ENCODE results near the gene IL33. TPM values are rescaled to one million over a fixed set of nuclear protein-coding genes. Genes with fewer than 3 reads are reported as not detected.

The IL33 gene
- total RNA-seq, 1 donor from 2014 or later: not detected

GRCh38 chr9:6268826-6269397 lies 53.3 kb downstream of the IL33 start:
- Histone ChIP-seq H3K79me2 (ENCODE audit: insufficient read depth, low read length) (no peaks in the 10 kb centered on the region), H3K9me3 (ENCODE audit: insufficient read depth, low read depth, low read length) (no peaks in the 10 kb centered on the region), H3K27ac (ENCODE audit: low read depth, low read length) (no peak overlapping the region), H3K9ac (ENCODE audit: low read length) (no peak overlapping the region), H3K4me3 (ENCODE audit: insufficient read depth, low read depth, low read length) (no peak overlapping the region), H2AFZ (ENCODE audit: low read depth, low read length) (no peak overlapping the region), H3K4me1 (ENCODE audit: insufficient read depth, low read length) (no peaks in the 10 kb centered on the region), H3K27me3 (ENCODE audit: insufficient read depth, low read length) (no peaks in the 10 kb centered on the region), H3K4me2 (ENCODE audit: low read length) (no peak overlapping the region), H4K20me1 (ENCODE audit: insufficient read depth, low read length) (no peaks in the 10 kb centered on the region), H3K36me3 (ENCODE audit: insufficient read depth, low read length) (no peaks in the 10 kb centered on the region)
- Mint-ChIP-seq H3K27ac (ENCODE audit: unreplicated experiment) (no peak overlapping the region), H3K27me3 (ENCODE audit: low read depth, unreplicated experiment) (peaks cover 4% of the 10 kb centered on the region), H3K4me1 (ENCODE audit: low read depth, unreplicated experiment) (peaks cover 4% of the 10 kb centered on the region), H3K4me3 (ENCODE audit: unreplicated experiment) (no peak overlapping the region), H3K36me3 (ENCODE audit: low read depth, unreplicated experiment) (no peaks in the 10 kb centered on the region), H3K9me3 (ENCODE audit: unreplicated experiment) (peaks cover 7% of the 10 kb centered on the region)
- no peak for FAIRE-seq
- TF ChIP-seq EZH2 (IDR thresholded peaks at IDR 0.05; ENCODE audit: insufficient read depth, low read length): no peak
- no peak for DNase-seq (ENCODE audit: low read depth)

GRCh38 chr9:6270896-6271295 lies 55.3 kb downstream of the IL33 start:
- no peaks in the 10 kb centered on the region for H3K79me2 ChIP-seq (ENCODE audit: insufficient read depth, low read length)
- H3K27ac Mint-ChIP-seq (ENCODE audit: unreplicated experiment): no peak overlapping the region
- H3K9me3 ChIP-seq (ENCODE audit: insufficient read depth, low read depth, low read length): no peaks in the 10 kb centered on the region
- no peak overlapping the region for H3K4me3 Mint-ChIP-seq (ENCODE audit: unreplicated experiment)
- H3K9ac ChIP-seq (ENCODE audit: low read length): no peak overlapping the region
- H3K4me1 ChIP-seq (ENCODE audit: insufficient read depth, low read length): no peaks in the 10 kb centered on the region
- peaks cover 7% of the 10 kb centered on the region for H3K9me3 Mint-ChIP-seq (ENCODE audit: unreplicated experiment)
- DNase-seq (ENCODE audit: low read depth): no peak
- FAIRE-seq: no peak
- no peak overlapping the region for H3K4me2 ChIP-seq (ENCODE audit: low read length)
- peaks cover 4% of the 10 kb centered on the region for H3K4me1 Mint-ChIP-seq (ENCODE audit: low read depth, unreplicated experiment)
- no peaks in the 10 kb centered on the region for H3K36me3 ChIP-seq (ENCODE audit: insufficient read depth, low read length)
- no peaks in the 10 kb centered on the region for H3K36me3 Mint-ChIP-seq (ENCODE audit: low read depth, unreplicated experiment)
- H3K27ac ChIP-seq (ENCODE audit: low read depth, low read length): no peak overlapping the region
- H2AFZ ChIP-seq (ENCODE audit: low read depth, low read length): no peak overlapping the region
- no peaks in the 10 kb centered on the region for H3K27me3 ChIP-seq (ENCODE audit: insufficient read depth, low read length)
- peaks cover 4% of the 10 kb centered on the region for H3K27me3 Mint-ChIP-seq (ENCODE audit: low read depth, unreplicated experiment)
- no peaks in the 10 kb centered on the region for H4K20me1 ChIP-seq (ENCODE audit: insufficient read depth, low read length)
- H3K4me3 ChIP-seq (ENCODE audit: insufficient read depth, low read depth, low read length): no peak overlapping the region
- TF ChIP-seq CTCF (IDR thresholded peaks at IDR 0.05; ENCODE audit: insufficient read depth, low read depth, low read length): no peak
- TF ChIP-seq EZH2 (IDR thresholded peaks at IDR 0.05; ENCODE audit: insufficient read depth, low read length): no peak

- Mint-ChIP-seq H3K9me3 (ENCODE audit: unreplicated experiment) (peaks cover 5% of the 10 kb centered on the region), H3K36me3 (ENCODE audit: low read depth, unreplicated experiment) (no peaks in the 10 kb centered on the region), H3K4me1 (ENCODE audit: low read depth, unreplicated experiment) (peaks cover 4% of the 10 kb centered on the region), H3K27ac (ENCODE audit: unreplicated experiment) (no peak overlapping the region), H3K27me3 (ENCODE audit: low read depth, unreplicated experiment) (peaks cover 4% of the 10 kb centered on the region), H3K4me3 (ENCODE audit: unreplicated experiment) (no peak overlapping the region)
- no peaks in the 10 kb centered on the region for H4K20me1 ChIP-seq (ENCODE audit: insufficient read depth, low read length)
- no peak overlapping the region for H2AFZ ChIP-seq (ENCODE audit: low read depth, low read length)
- no peak overlapping the region for H3K9ac ChIP-seq (ENCODE audit: low read length)
- no peak overlapping the region for H3K27ac ChIP-seq (ENCODE audit: low read depth, low read length)
- H3K36me3 ChIP-seq (ENCODE audit: insufficient read depth, low read length): no peaks in the 10 kb centered on the region
- H3K4me1 ChIP-seq (ENCODE audit: insufficient read depth, low read length): no peaks in the 10 kb centered on the region
- no peaks in the 10 kb centered on the region for H3K79me2 ChIP-seq (ENCODE audit: insufficient read depth, low read length)
- no peak for DNase-seq (ENCODE audit: low read depth)
- no peak for FAIRE-seq
- no peak overlapping the region for H3K4me2 ChIP-seq (ENCODE audit: low read length)
- H3K27me3 ChIP-seq (ENCODE audit: insufficient read depth, low read length): no peaks in the 10 kb centered on the region
- no peaks in the 10 kb centered on the region for H3K9me3 ChIP-seq (ENCODE audit: insufficient read depth, low read depth, low read length)
- TF ChIP-seq CTCF (IDR thresholded peaks at IDR 0.05; ENCODE audit: insufficient read depth, low read depth, low read length) (no peak), EZH2 (IDR thresholded peaks at IDR 0.05; ENCODE audit: insufficient read depth, low read length) (no peak)
- no peak overlapping the region for H3K4me3 ChIP-seq (ENCODE audit: insufficient read depth, low read depth, low read length)
Measured at GRCh38 chr9:6271508-6272228, 56.1 kb downstream of the IL33 start.

Data from astrocyte (in vitro differentiated cells and primary cell).